GM19395 (cell line): ENCODE results near the gene ARHGAP26.
A peak's percentile ranks its signal among the peaks of the same experiment; 100 is the strongest.

Experiments used
- ATAC-seq: cut with Tn5 transposase; IDR thresholded peaks from one replicate; pipeline ENCODE4 v1.9.1; 2021; ENCODE audit warnings: mild to moderate bottlenecking, moderate library complexity; ENCODE audit not compliant: unreplicated experiment

ARHGAP26 gene

GRCh38 chr5:143004361-143005145 lies 234.4 kb downstream of the ARHGAP26 start:
- ATAC-seq: peak; percentile 41

GRCh38 chr5:143006501-143006900 lies 236.3 kb downstream of the ARHGAP26 start:
- ATAC-seq: no peak

- no peak for ATAC-seq
Observed at GRCh38 chr5:143008032-143008431, 237.9 kb downstream of the ARHGAP26 start.

GRCh38 chr5:143008809-143009521 lies 238.8 kb downstream of the ARHGAP26 start:
- peak; percentile 86 for ATAC-seq

GRCh38 chr5:143010351-143010750 lies 240.2 kb downstream of the ARHGAP26 start:
- ATAC-seq: no peak

- ATAC-seq: no peak
Observed at GRCh38 chr5:143011585-143011984, 241.4 kb downstream of the ARHGAP26 start.

- ATAC-seq: no peak
Observed at GRCh38 chr5:143013176-143013891, 243.2 kb downstream of the ARHGAP26 start.

GRCh38 chr5:143014017-143014651 lies 244.0 kb downstream of the ARHGAP26 start:
- no peak for ATAC-seq

GRCh38 chr5:143016777-143017516 lies 246.8 kb downstream of the ARHGAP26 start:
- ATAC-seq: no peak

GRCh38 chr5:143017541-143017940 lies 247.4 kb downstream of the ARHGAP26 start:
- ATAC-seq: no peak

- no peak for ATAC-seq
Observed at GRCh38 chr5:143017992-143018391, 247.8 kb downstream of the ARHGAP26 start.

- ATAC-seq: peak; percentile 29
Observed at GRCh38 chr5:143019157-143019556, 249.0 kb downstream of the ARHGAP26 start.

- ATAC-seq: peak; percentile 88
Observed at GRCh38 chr5:143019614-143020515, 249.7 kb downstream of the ARHGAP26 start.

GRCh38 chr5:143021595-143021994 lies 251.4 kb downstream of the ARHGAP26 start:
- no peak for ATAC-seq

- peak; percentile 59 for ATAC-seq
Observed at GRCh38 chr5:143023411-143024096, 253.4 kb downstream of the ARHGAP26 start.

GRCh38 chr5:143024228-143024920 lies 254.2 kb downstream of the ARHGAP26 start:
- no peak for ATAC-seq

- no peak for ATAC-seq
Observed at GRCh38 chr5:143025376-143025775, 255.2 kb downstream of the ARHGAP26 start.

GRCh38 chr5:143025971-143026370 lies 255.8 kb downstream of the ARHGAP26 start:
- no peak for ATAC-seq
